GM12872 (cell line): ENCODE measurements around the gene OAF.

ENCODE experiments used
- CTCF ChIP-seq: IDR thresholded peaks from 3 replicates; pipeline ENCODE4 v1.5.1; 2011; ENCODE audit warnings: low read depth, mild to moderate bottlenecking, low read length, moderate library complexity; ENCODE audit not compliant: insufficient read depth

The OAF gene

GRCh38 chr11:120180551-120181232 lies 30.1 kb upstream of the OAF start:
- peak; percentile 8; the same call in 1 of the 3 replicates for TF ChIP-seq CTCF

GRCh38 chr11:120181376-120181975 lies 29.4 kb upstream of the OAF start:
- TF ChIP-seq CTCF: no peak

- no peak for TF ChIP-seq CTCF
These were observed 28.5 kb upstream of the OAF start for GRCh38 chr11:120182372-120182771.

GRCh38 chr11:120182790-120183491 lies 27.9 kb upstream of the OAF start:
- peak; percentile 38; the same call in 2 of the 3 replicates for TF ChIP-seq CTCF

GRCh38 chr11:120183701-120184141 lies 27.1 kb upstream of the OAF start:
- no peak for TF ChIP-seq CTCF

GRCh38 chr11:120184371-120184945 lies 26.4 kb upstream of the OAF start:
- no peak for TF ChIP-seq CTCF

- no peak for TF ChIP-seq CTCF
These were observed 25.7 kb upstream of the OAF start for GRCh38 chr11:120184946-120185705.
